Esophagus squamous epithelium (tissue), 4 donors: ENCODE measurements around the gene ERCC2.

Source experiments
- CTCF ChIP-seq, 6 experiments: fragments of 450-650 bp in 4 of 6; fragments of 200-600 bp in 2 of 6; sonication (generic) in 2 of 6; IDR thresholded peaks; one replicate each; pipeline ENCODE4 v1.5.1; 2016 to 2019; ENCODE audit warnings: antibody characterized with exemption in 6 of 6, mild to moderate bottlenecking in 4 of 6, moderate library complexity in 4 of 6
- POLR2A ChIP-seq, 4 donors: fragments of 450-650 bp; IDR thresholded peaks; one replicate each; pipeline ENCODE4 v1.6.1; 2017; ENCODE audit warnings: antibody characterized with exemption in 4 of 4, mild to moderate bottlenecking in 4 of 4, moderate library complexity in 3 of 4

- TF ChIP-seq POLR2A (IDR thresholded peaks at IDR 0.05) (no peak), CTCF (IDR thresholded peaks at IDR 0.05) (no peak)
Measured at GRCh38 chr19:45408830-45409556, 38.6 kb upstream of the ERCC2 start.
